Stimulated activated CD8-positive, alpha-beta memory T cell treated with anti-CD3 and anti-CD28 coated beads, Interleukin-7, amount 100 ng/mL, for 24 hours (primary cell): ENCODE results near the gene ADGRL3.
"Not testable (repeated sequence)": the region's sequence is repeated elsewhere in the genome, so short reads cannot be mapped to it uniquely, and the experiment has no call there.

Source experiments
- DNase-seq: peaks from one replicate; pipeline ENCODE4 v3.0.0-alpha.2; 2020; ENCODE audit warnings: low read depth

Gene ADGRL3

GRCh38 chr4:61757983-61758382 is 557.9 kb downstream of the ADGRL3 start:
- not testable (repeated sequence) for DNase-seq

DNA sequence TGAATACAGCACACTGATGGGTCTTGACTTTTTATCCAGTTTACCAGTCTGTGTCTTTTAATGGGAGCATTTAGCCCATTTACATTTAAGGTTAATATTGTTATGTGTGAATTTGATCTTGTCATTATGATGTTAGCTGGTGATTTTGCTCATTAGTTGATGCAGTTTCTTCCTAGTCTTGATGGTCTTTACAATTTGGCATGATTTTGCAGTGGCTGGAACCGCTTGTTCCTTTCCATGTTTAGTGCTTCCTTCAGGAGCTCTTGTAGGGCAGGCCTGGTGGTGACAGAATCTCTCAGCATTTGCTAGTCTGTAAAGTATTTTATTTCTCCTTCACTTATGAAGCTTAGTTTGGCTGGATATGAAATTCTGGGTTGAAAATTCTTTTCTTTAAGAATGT is 558.5 kb downstream of the ADGRL3 start:
- DNase-seq: not testable (repeated sequence)

DNA sequence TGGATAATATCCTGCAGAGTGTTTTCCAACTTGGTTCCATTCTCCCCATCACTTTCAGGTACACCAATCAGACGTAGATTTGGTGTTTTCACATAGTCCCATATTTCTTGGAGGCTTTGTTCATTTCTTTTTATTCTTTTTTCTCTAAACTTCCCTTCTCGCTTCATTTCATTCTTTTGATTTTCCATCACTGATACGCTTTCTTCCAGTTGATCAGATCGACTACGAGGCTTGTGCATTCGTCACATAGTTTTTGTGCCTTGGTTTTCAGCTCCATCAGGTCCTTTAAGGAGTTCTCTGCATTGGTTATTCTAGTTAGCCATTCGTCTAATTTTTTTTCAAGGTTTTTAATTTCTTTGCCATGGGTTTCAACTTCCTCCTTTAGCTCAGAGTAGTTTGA is 559.1 kb downstream of the ADGRL3 start:
- not testable (repeated sequence) for DNase-seq

DNA sequence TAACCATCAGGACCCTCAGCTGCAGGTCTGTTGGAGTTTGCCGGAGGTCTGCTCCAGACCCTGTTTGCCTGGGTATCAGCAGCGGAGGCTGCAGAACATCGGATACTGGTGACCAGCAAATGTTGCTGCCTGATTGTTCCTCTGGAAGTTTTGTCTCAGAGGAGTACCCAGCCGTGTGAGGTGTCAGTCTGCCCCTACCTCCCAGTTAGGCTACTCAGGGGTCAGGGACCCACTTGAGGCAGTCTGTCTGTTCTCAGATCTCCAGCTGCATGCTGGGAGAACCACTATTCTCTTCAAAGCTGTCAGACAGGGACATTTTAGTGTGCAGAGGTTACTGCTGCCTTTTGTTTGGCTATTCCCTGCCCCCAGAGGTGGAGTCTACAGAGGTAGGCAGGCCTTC is 559.8 kb downstream of the ADGRL3 start:
- DNase-seq: not testable (repeated sequence)

- DNase-seq: no peak
These were observed 560.7 kb downstream of the ADGRL3 start for GRCh38 chr4:61760820-61761219.

- no peak for DNase-seq
These were observed 562.8 kb downstream of the ADGRL3 start for GRCh38 chr4:61762722-61763627.

DNA sequence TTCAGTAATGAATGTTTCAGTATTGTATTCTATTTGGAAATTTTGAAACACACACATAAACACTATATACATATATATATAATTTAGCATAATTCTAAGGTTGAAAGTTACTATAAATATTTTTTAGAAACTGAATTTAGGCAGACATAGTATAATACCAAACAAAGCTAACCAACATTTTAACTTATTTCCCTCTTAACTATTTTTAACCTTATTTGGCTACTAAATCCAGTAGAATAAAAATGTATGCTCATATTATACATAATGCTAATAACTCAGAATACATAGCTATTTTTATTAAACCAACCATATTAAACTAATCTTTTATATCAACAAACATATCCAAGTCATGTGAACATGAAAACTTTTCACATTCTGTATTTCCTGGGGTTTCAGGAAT is 563.6 kb downstream of the ADGRL3 start:
- DNase-seq: no peak

DNA sequence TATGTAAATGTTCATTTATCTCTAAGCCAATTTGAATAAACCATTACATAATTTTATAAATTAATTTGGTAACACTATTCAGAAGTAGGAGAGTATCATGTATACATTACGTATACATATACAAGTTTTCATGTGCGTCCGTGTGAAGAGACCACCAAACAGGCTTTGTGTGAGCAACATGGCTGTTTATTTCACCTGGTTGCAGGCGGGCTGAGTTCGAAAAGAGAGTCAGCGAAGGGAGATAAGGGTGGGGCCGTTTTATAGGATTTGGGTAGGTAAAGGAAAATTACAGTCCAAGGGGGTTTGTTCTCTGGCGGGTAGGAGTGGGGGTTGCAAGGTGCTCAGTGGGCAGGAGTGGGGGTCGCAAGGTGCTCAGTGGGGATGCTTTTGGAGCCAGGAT is 564.0 kb downstream of the ADGRL3 start:
- DNase-seq: not testable (repeated sequence)

DNA sequence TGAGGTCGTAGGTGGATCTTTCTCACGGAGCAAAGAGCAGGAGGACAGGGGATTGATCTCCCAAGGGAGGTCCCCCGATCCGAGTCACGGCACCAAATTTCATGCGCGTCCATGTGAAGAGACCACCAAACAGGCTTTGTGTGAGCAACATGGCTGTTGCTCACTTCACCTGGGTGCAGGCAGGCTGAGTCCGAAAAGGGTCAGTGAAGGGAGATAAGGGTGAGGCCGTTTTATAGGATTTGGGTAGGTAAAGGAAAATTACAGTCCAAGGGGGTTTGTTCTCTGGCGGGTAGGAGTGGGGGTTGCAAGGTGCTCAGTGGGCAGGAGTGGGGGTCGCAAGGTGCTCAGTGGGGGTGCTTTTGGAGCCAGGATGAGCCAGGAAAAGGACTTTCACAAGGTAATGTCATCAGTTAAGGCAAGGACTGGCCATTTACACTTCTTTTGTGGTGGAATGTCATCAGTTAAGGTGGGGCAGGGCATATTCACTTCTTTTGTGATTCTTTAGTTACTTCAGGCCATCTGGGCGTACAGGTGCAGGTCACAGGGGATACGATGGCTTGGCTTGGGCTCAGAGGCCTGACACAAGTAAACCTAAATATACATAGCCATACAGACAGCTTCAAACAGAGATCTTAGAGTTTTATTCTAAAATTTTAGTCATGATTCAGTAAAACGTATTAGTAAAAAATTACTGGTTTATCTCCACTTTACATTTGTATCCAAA is 569.5 kb downstream of the ADGRL3 start:
- not testable (repeated sequence) for DNase-seq

DNA sequence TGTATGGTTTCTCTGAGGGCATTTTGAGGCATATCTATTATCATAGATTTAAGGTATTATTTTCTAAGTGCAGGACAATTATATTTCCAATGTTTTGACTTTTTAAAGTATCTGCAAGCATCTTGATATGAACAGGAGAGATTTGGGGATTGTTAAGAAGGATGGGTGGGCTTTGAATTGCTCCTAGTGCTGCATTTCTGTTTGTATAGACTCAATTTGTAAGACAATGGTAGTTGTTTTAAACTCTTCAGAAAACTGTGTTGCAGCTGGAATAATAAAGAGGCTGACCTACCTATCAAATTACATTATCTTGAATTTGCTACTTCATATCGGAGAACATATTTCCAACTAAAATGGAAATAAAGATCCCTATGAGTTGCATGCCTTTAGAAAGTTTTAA is 570.3 kb downstream of the ADGRL3 start:
- DNase-seq: no peak

DNA sequence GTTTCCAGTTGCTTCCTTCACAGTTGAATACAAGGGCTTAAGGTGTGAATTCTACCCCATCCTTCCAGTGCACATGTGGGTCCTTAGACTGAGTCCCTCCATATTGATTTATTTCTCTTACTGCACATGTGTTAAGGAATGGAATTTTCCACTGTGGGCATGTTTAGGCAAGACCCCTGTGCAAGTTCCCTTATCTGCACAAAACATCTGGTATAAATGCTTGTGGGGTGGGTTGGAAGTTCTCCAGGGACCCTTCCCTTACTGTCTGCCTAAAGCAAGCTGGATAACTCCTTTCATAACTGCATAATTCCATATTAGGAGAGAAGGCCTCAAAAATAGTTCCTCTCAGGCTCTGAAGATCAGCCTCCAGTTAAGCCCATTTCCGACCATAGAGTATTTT is 570.9 kb downstream of the ADGRL3 start:
- no peak for DNase-seq

DNA sequence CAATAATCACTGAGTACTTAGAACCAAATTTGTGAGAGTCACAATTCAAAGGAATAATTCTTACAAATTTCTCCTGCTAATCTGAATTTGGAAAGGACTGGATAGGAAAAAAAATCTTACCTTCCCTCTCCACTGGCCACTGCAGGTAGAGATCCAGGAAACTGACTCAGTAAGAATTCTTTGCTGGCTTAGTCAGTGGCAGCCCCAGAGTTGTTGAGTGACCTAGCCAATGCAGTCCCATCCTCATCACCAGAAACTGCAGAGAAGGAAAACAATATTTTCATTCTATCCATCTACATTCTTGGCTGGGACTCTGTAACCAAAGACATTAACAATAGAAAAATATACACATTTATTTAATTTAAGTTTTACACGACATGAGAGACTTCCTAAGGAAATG is 572.0 kb downstream of the ADGRL3 start:
- DNase-seq: no peak

DNA sequence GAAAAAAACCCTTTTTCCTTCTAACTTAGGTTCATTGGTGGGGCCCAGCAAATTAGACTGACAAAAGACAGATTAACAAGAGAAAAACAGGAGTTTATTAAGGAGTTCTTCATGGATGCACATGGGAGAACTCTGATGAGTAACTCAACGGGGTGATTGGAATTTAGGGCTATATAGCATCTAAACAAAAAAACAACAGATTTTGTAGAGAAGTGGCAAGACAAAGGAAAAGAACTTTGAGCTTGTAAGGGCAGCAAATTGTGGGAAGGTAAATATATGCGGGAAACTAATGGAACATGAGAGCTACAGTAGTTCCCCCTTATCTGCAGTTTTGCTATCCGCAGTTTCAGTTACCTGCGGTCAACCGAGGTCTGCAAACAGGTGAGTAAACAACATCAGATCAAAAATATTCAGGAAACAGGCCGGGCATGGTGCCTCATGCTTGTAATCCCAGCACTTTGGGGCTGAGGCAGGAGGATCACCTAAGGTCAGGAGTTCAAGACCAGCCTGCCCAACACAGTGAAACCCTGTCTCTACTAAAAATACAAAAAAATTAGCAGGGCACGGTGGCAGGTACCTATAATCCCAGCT is 573.6 kb downstream of the ADGRL3 start:
- no peak for DNase-seq

- DNase-seq: no peak
These were observed 582.0 kb downstream of the ADGRL3 start for GRCh38 chr4:61782133-61782532.

DNA sequence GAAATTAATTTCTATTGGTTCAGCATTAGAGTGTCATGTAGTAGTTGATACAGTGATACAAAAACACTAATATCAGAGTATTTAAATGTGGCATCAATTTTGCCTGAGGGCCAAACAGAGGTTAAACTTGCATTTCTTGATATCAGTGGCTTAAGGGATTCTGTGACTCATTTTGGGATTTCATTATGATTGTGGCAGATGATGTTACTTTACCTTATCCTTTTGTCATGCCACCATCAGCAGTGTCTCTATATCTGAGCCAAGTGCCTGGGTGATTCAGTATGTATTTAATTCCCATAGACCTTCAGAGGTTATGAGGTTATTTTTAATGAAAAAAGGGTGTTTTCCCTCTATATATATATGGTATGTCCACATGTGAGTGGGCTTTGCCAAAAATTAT is 582.9 kb downstream of the ADGRL3 start:
- no peak for DNase-seq

DNA sequence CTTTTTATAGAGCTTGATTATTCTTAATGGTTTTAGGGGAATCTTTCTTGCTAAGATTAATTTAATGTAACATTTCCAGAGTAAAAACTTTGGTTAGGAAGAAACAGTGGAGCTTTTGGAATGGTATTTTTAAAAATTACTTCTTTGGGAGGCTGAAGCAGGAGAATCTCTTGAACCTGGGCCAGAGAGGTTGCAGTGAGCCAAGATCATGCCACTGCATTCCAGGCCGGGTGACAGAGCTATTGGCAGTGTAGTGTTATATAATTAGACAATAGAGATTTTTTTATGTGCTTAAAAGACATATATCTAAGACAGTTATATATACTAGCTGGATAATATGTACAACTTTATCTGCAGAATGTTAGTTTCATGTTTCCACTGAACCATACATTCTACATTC is 585.6 kb downstream of the ADGRL3 start:
- no peak for DNase-seq

GRCh38 chr4:61786211-61786610 is 586.1 kb downstream of the ADGRL3 start:
- no peak for DNase-seq

- DNase-seq: no peak
These were observed 595.9 kb downstream of the ADGRL3 start for GRCh38 chr4:61795998-61796397.

DNA sequence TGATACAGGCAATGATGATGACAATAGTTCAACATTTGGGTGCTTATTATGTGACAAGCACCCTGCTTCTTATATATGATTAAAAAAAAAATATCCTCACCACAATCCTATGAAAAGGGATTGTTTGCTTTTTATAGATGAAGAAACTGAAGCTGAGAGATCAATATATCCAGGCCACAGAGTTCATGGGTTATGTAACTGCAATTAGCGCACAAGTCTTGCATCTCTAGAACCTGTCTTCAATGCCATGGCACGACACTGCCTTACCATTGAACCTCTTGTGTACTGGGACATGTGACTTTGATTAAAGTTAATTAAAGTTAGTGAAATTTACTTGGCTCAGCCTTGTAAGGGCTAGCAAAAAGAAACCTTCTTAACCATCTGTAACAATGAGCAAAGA is 599.7 kb downstream of the ADGRL3 start:
- no peak for DNase-seq

GRCh38 chr4:61805227-61805626 is 605.1 kb downstream of the ADGRL3 start:
- DNase-seq: no peak

DNA sequence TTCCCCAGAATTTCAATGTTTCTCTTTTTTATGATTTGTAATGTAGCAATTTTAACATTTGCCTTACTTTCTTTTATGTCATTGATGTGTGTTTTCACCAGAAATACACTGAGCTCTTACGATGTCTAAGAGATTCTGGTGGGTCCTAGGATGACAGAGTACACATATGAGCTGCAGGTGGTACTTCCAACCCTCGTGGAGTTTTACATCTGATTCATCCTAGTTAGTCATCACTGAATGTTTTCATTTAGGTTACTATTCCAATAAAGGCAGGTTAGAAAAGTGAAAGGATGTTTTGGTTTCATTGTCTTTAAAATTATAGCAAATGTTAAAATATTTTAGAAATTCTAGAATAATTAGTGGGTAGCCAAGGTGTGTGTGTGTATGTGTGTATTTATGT is 605.9 kb downstream of the ADGRL3 start:
- DNase-seq: no peak

GRCh38 chr4:61812171-61812570 is 612.0 kb downstream of the ADGRL3 start:
- DNase-seq: no peak

DNA sequence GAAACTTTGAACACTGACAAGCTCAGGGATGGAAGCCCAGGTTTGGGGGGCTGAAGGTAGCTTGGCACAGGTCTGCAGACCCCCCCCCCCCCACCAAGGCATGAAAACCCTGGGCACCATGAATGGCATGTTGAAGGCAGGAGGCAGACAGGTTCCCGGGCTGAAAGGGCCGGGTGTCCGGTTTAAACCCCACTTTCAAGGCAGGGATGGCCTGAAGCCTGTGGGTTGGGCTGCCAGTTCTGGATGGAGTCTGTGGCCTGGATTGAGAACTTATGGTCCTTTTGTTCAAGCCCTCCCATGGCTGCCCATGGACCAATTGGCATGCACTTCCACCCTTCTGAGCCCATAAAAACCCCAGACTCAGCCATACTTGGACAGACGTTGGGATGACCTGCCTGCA is 616.9 kb downstream of the ADGRL3 start:
- DNase-seq: no peak
